Activated CD4-positive, CD25-positive, alpha-beta regulatory T cell treated with anti-CD3 and anti-CD28 coated beads, Interleukin-2, amount 50 U/mL, for 24 hours (primary cell): ENCODE measurements around the gene CHRNA4.

Experiments
- ATAC-seq, 2 donors: fragments of 150-1000 bp; cut with Tn5 transposase; one replicate each; pipeline ENCODE4 v1.10.0; 2021; ENCODE audit warnings: mild to moderate bottlenecking in 1 of 2, moderate library complexity in 1 of 2

The CHRNA4 gene

GRCh38 chr20:63360850-63361518 is at the start of gene CHRNA4:
TSS of gene CHRNA4 (minus strand) at chr20:63361349. CDS start at chr20:63361165, 184 bp downstream.
- no peak for ATAC-seq

DNA sequence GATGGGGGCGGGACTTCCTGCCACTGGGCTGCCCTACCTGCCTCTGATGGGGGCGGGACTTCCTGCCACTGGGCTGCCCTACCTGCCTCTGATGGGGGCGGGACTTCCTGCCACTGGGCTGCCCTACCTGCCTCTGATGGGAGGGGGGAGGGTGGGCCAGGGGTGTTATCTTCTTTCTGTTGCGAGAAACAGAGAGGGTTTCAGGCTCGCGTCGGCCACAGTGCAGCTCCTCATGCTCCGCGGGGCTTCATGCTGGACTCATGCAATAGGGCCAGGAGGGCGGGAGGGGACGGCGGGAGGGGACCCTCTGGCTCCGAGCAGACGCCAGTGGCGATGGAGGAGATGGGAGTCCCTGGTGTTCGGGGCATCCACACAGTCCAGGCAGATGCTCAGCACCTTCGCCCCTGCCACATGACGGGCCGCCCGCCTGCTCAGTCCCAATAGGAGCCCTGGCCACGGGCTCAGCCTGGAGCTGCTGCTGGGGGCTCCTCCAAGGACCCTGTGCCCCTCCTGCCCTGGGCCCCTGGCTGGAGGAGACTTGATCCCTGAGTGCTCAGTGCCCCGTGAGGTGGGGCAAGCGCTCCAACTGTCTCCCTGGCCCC is 48.8 kb upstream of the CHRNA4 start:
- ATAC-seq, result no peak

DNA sequence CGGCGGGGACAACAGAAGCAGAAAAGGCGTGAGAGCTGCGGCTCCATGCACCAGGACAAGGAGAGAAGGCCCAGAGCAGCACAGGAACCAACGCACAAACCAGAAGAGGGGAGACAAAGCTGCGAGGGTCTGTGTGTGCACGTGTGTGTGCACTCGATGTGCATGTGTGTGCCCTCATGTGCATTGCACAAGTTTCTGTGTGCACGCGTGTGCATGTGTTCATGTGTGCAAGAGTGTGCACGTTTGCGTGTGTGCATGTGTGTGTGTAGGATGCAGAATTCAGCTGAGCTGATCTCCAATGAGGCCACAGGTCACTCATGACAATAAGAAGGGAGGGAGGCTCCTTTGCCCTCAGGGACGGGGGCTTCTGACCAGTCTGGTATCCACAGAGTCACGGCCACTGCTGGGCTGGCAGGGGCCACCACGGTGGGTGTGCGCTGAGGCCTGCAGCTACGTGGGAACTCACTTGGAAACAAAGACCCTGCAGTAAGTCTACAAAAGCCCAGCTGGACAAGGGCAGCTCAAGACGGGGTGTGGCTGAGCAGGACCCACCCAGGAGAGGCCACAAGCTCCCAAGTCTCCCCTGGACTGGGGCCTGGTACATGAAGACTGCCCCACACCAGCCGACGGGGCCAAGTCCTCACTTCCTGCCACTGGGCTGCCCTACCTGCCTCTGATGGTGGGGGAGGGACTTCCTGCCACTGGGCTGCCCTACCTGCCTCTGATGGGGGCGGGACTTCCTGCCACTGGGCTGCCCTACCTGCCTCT is 48.1 kb upstream of the CHRNA4 start:
- no peak for ATAC-seq

DNA sequence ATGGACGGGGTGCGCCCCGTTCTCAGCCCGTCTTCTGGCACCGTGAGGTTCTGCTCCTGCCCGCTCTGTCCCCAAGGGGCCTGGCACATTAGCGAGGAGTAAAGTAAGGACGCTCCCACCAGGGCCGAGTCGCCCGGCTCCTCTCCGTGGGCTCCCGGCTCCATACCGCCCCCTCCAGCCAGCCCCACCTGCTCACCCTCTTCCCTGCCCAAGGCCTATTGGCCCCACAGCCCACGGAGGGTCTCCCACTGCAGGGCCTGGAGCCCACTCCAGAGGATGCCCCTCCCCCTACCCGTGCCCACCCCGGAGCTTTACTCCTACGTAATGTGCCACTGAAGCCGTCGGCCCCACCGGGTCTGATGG is 47.5 kb upstream of the CHRNA4 start:
- ATAC-seq, result no peak

- no peak for ATAC-seq
Measured at GRCh38 chr20:63407928-63408683, 47.0 kb upstream of the CHRNA4 start.

DNA sequence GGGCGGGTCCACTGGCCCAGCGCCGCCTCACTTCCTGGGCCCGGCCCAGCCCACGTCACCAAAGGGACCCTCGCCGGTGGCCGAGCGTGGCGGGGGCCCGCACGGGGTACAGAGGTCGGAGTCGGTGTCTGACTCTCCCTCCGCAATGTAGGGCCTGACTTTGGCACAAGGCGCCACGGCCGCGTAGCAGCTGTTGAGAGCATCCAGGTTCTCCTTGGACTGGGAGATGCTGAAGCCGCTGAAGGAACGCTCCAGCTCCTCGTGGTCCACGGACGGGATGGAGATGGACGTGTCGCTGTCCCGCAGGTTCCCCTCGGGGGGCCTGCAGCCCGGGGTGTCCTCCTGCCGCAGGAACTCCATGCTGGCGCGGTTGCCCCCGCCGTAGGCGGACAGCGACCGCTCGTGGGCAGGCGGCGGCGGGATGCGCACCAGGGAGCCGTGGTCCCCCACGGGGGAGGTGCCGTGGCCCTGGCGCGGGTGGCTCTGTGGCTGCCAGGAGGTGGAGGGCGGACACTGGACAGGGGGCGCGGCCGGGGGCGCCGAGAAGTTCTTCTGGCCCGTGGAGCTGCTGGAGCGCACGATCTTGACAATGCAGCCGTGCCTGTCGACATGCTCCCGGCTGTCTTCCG is 45.6 kb upstream of the CHRNA4 start:
- ATAC-seq, result no peak

DNA sequence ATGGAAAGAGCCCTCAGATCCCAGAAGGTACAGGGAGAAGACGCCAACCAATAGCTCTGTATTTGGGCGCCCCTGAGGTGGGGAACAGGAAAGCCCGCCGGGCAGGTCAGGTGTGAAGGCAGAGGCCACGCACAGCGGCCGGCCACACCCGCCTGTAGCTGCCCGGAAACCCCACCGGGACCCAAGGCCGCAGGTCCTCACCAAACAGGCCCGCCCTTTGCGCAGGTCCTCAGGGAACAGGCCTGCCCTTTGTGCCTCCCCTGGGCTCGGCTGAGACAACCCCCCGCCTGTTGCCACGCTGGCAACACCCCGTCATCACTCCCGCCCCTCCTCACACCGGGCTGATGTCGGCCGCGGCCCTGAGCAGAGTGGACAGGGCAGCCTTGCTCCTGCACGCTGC is 44.9 kb upstream of the CHRNA4 start:
- no peak for ATAC-seq

DNA sequence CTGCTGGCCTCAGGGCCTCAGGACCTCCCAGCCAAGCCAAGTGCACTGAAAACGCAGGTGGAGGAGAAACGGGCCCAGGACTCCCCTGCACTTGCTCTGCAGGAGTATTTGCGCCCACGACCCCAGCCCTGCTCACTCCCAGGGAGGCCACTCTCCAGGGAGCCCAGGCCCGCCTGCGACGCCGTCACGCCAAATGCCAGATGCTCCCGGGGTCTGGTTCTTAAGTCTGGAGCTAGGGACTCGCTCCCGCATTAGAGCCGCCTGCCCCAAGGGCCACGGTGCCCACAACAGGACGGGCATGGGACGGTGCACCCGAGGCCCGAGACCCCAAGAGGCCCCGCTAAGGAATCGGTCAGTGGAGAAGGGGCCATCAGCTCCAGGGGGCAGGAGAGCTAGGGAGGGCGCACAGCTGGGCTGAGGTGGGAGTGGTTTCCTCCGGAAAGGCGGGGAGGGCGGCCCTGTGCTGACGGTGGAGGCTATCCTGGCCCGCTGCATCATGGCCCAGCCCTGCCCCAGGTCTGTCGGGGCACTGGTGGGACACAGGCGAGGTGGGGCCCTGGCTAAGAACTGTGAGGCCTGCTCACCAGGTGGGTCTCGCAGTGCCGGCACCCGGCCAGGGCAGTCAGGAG is 44.1 kb upstream of the CHRNA4 start:
- ATAC-seq, result no peak

- no peak for ATAC-seq
Measured at GRCh38 chr20:63404129-63405085, 43.3 kb upstream of the CHRNA4 start.

DNA sequence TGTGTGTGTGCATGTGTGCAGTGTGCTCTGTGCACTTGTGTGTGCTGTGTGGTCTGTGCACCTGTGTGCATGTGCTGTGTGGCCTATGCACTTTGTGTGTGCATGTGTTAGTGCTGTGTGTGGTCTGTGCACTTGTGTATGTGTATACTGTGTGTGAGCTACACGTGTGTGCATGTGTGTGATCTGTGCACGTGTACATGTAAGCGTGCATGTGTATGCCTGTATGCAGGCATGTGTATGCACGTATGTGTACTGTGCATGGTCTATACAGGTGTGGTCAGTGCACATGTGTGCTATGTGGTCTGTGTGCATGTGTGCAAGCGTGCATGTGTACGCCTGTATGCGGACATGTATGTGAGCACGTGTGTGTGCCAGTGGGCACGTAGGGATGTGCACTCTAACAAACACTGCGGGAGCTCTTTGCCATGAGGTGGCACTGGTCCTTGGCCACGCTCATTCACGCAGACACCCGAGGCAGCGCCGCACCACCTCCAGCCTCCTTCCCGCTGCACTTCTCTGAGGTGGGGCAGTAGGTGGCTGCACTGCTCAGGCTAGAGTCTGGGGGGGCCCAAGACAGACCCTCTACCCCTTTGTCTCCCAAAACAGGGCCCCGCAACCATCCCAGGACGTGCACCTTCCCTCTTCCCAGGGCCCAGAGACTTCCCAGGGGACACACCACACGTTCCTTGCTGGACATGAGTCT is 42.4 kb upstream of the CHRNA4 start:
- no peak for ATAC-seq

GRCh38 chr20:63402860-63403220 is 41.7 kb upstream of the CHRNA4 start:
- ATAC-seq, result no peak

DNA sequence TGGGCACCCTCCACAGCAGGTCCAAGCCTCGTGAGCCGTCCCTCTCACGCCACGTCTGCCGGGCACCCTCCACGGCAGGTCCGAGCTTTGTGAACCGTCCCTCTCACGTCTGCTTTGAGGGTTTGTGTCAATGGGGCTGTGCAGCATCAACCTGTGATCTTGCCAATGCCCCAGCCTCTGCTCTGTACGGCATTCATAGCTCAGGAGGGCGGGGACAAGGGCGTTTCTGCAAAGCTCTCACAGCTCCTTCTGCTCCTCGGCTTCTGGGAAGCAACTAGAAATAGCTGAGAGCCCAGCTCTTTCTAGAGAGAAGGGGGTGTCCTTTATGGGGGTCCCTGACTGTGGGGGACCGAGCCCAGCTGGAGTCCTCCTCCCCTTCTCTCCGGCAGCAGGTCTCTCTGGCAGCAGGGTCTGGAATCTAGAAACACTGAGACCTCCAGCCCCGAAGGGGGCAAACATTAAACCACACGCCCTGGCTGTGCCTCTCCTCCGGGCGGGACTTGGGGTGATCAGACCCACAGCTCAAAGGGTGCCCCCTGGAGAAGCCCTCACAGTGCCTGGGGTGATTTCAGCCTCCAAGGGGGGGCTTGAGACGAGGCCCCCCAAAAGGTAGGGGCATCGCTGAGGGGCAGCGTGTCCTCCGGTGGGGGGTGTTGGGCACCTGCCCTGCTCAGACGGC is 41.2 kb upstream of the CHRNA4 start:
- no peak for ATAC-seq

- no peak for ATAC-seq
Measured at GRCh38 chr20:63401384-63402110, 40.4 kb upstream of the CHRNA4 start.

- no peak for ATAC-seq
Measured at GRCh38 chr20:63400486-63401210, 39.5 kb upstream of the CHRNA4 start.

DNA sequence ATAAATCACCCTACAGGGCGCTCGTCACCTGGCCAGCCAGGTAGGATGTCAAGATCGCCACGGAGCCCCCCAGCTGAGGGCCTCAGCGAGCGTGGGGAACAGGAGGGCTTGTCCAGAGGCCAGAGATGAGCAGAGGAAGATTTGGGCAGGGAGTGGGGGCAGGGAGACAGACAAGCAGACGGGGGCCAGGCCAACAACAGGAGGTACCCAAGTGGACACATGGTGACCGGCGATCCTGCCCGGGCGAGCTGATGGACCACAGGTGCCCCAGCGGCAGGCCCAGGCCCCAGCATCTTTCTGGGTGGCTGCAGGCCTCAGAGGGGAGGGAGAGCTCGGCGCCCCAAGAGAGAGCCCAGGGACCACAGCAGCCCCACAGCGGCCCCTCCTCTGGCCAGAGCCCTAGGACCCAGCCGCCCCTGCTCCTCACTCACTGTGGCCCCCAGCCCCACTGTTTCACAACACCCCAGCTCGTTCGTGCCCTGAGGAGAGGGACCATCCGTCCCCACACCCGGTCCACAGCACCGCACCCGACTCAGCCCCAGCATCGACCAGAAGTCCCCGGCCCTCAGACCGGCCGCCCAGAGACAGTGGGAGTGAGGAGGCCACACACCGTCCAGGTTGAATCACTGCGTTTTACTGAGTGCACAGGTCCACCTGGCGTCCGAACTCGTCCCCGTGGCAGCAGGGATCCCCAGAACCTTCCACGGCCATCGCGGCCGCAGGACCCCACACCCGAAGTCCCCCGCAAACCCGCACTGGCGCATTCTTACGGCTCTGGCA is 38.6 kb upstream of the CHRNA4 start:
- ATAC-seq, result no peak

GRCh38 chr20:63398744-63399514 is 37.8 kb upstream of the CHRNA4 start:
- ATAC-seq, result no peak

- no peak for ATAC-seq
Measured at GRCh38 chr20:63397946-63398450, 36.8 kb upstream of the CHRNA4 start.
